Measurements from ENCODE around the gene TRPM7. TPM values are rescaled to one million over a fixed set of nuclear protein-coding genes. Genes with fewer than 3 reads are reported as not detected.

Gene TRPM7
- total RNA-seq, 1 experiment from 2014 or later: 35.1 TPM

DNA sequence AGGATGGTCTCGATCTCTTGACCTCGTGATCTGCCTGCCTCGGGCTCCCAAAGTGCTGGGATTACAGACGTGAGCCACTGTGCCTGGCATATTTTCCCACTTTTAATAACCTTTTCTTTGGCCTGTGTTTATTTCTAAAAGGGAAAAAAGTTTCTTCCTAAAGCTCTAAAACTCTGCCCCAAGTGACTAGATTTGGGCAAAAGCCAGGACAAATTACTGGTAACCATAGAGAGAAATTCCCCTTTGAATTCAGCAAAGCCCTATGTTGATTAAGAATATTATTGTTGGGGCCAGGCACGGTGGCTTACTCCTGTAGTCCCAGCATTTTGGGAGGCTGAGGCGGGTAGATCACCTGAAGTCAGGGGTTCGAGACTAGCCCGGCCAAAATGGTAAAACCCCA is 11.5 kb upstream of the TRPM7 start:
- H3K36me3 Mint-ChIP-seq (ENCODE audit: insufficient read depth in 1 of 3, low read depth in 3 of 3): peaks cover 0 to 2% (median 0%) of the 10 kb centered on the region in 3 experiments; a peak in 1 of 7 replicates
- no peak overlapping the region for H2AK5ac ChIP-seq (ENCODE audit: insufficient read length, low read length)
- H3K4me3 Mint-ChIP-seq: no peak overlapping the region
- no peak for DNase-seq
- H3K9me3 ChIP-seq (ENCODE audit: control insufficient read depth, low read depth, low read length): no peaks in the 10 kb centered on the region
- no peak overlapping the region for H2BK120ac ChIP-seq (ENCODE audit: low read depth, low read length, poor library complexity, severe bottlenecking)
- no peak overlapping the region for H3K18ac ChIP-seq (ENCODE audit: insufficient read length, low read depth, low read length)
- H3K23me2 ChIP-seq (ENCODE audit: insufficient read length, low read depth, low read length, poor library complexity, severe bottlenecking): no peaks in the 10 kb centered on the region
- H3K79me2 ChIP-seq (ENCODE audit: insufficient read depth, low read length): peaks cover 2% of the 10 kb centered on the region; the same call in 1 of the 2 replicates
- no peaks in the 10 kb centered on the region for H3K4me1 Mint-ChIP-seq
- H3K9me3 Mint-ChIP-seq: no peaks in the 10 kb centered on the region
- H2BK5ac ChIP-seq (ENCODE audit: insufficient read length, low read length): no peak overlapping the region
- TF ChIP-seq, protein P1, sequence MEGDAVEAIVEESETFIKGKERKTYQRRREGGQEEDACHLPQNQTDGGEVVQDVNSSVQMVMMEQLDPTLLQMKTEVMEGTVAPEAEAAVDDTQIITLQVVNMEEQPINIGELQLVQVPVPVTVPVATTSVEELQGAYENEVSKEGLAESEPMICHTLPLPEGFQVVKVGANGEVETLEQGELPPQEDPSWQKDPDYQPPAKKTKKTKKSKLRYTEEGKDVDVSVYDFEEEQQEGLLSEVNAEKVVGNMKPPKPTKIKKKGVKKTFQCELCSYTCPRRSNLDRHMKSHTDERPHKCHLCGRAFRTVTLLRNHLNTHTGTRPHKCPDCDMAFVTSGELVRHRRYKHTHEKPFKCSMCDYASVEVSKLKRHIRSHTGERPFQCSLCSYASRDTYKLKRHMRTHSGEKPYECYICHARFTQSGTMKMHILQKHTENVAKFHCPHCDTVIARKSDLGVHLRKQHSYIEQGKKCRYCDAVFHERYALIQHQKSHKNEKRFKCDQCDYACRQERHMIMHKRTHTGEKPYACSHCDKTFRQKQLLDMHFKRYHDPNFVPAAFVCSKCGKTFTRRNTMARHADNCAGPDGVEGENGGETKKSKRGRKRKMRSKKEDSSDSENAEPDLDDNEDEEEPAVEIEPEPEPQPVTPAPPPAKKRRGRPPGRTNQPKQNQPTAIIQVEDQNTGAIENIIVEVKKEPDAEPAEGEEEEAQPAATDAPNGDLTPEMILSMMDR (conservative IDR thresholded peaks at IDR 0.05): no peak
- no peak overlapping the region for H2AFZ ChIP-seq (ENCODE audit: low read length)
- H3K23ac ChIP-seq (ENCODE audit: insufficient read length, low read depth, low read length): no peak overlapping the region
- H4K5ac ChIP-seq (ENCODE audit: insufficient read length, low read depth, low read length): no peak overlapping the region
- no peak overlapping the region for H4K8ac ChIP-seq (replicated peaks; ENCODE audit: insufficient read length, low read depth, low read length)
- H2BK20ac ChIP-seq (ENCODE audit: low read depth, low read length, poor library complexity, severe bottlenecking): no peak overlapping the region
- H3K79me1 ChIP-seq (ENCODE audit: insufficient read depth, low read depth, low read length, poor library complexity, severe bottlenecking): no peaks in the 10 kb centered on the region
- no peaks in the 10 kb centered on the region for H3K27me3 Mint-ChIP-seq (ENCODE audit: low read depth)
- no peak overlapping the region for H4K91ac ChIP-seq (ENCODE audit: insufficient read length, low read depth, low read length)
- H3K4me2 ChIP-seq (ENCODE audit: insufficient read depth, insufficient read length, low read length): no peak overlapping the region
- no peak overlapping the region for H3K4ac ChIP-seq (ENCODE audit: low read depth, low read length)
- no peak overlapping the region for H3K56ac ChIP-seq (ENCODE audit: insufficient read length, low read depth, low read length)
- H3T11ph ChIP-seq (ENCODE audit: low read length): no peak overlapping the region
- H3K4me1 ChIP-seq (ENCODE audit: insufficient read depth, low read length): no peaks in the 10 kb centered on the region
- H2BK12ac ChIP-seq (ENCODE audit: insufficient read length, low read depth, low read length): no peak overlapping the region
- H2BK15ac ChIP-seq (ENCODE audit: low read depth, low read length): no peak overlapping the region
- H3K9ac ChIP-seq (ENCODE audit: extremely low read depth, insufficient read length, low read length): no peak overlapping the region
- WGBS (ENCODE audit: extremely low coverage, insufficient read length, low lambda C conversion rate): no CpG with 5 or more reads among the region's 8 CpGs
- no peaks in the 10 kb centered on the region for H4K20me1 ChIP-seq (ENCODE audit: control insufficient read depth, insufficient read depth, insufficient read length)
- no peak overlapping the region for H3K27ac Mint-ChIP-seq
- H3K27ac ChIP-seq (ENCODE audit: insufficient read length, low read depth, low read length): no peak overlapping the region
- H3K27me3 ChIP-seq (ENCODE audit: insufficient read depth, low read length): no peaks in the 10 kb centered on the region
- H3K14ac ChIP-seq (ENCODE audit: insufficient read depth, low read length): no peak overlapping the region
